Transverse colon (tissue), 4 donors: Measurements from ENCODE around the gene TOB2. TPM values are rescaled to one million over a fixed set of nuclear protein-coding genes. Genes with fewer than 3 reads are reported as not detected.

Source experiments
- DNase-seq: peaks from one replicate; pipeline ENCODE4 v3.0.0-alpha.2; 2019
- H3K27ac ChIP-seq, 4 donors: fragments of 200-600 bp; sonication (generic); 2 replicates each; pipeline ENCODE4 v1.5.1; 2016 to 2018; ENCODE audit warnings: inconsistent platforms in 4 of 4
- H3K27me3 ChIP-seq: fragments of 200-600 bp; sonication (generic); 2 replicates; pipeline ENCODE4 v1.5.1; 2017; ENCODE audit warnings: inconsistent platforms
- H3K36me3 ChIP-seq, 4 donors: fragments of 200-600 bp; sonication (generic); 2 replicates each; pipeline ENCODE4 v1.5.1; 2017 to 2019; ENCODE audit warnings: inconsistent platforms in 4 of 4
- H3K4me1 ChIP-seq, 4 donors: fragments of 200-600 bp; sonication (generic); 2 replicates each; pipeline ENCODE4 v1.5.1; 2017 to 2020; ENCODE audit warnings: inconsistent platforms in 4 of 4
- H3K4me3 ChIP-seq, 4 donors: fragments of 200-600 bp; sonication (generic); 1 replicate in 1 of 4; 2 replicates in 3 of 4; pipeline versions ENCODE4 v1.5.1 to v1.6.1; 2017 to 2019; ENCODE audit warnings: inconsistent platforms in 4 of 4
- H3K9me3 ChIP-seq, 2 donors: fragments of 200-600 bp; sonication (generic); 2 replicates each; pipeline ENCODE4 v1.5.1; 2017 to 2019; ENCODE audit warnings: inconsistent platforms in 2 of 2
- EP300 ChIP-seq: sonication (generic); formaldehyde crosslinking; IDR thresholded peaks from one replicate; pipeline ENCODE4 v1.6.1; 2017; ENCODE audit warnings: antibody characterized with exemption, low read depth
- POLR2A ChIP-seq: fragments of 450-650 bp; IDR thresholded peaks from one replicate; pipeline ENCODE4 v1.6.1; 2016; ENCODE audit warnings: antibody characterized with exemption, mild to moderate bottlenecking, moderate library complexity
- POLR2AphosphoS5 ChIP-seq, 3 donors: sonication (generic); formaldehyde crosslinking; IDR thresholded peaks; one replicate each; pipeline ENCODE4 v1.6.1; 2016; ENCODE audit warnings: antibody characterized with exemption in 3 of 3
- WGBS, 2 donors: methylation state at CpG; one replicate each; pipeline ENCODE4 v1.1.5; 2018; ENCODE audit warnings: low coverage in 1 of 2; 5-methylcytosine and 5-hydroxymethylcytosine counted together
- in situ Hi-C, 4 donors: fragments of 200-750 bp; cut with MboI; loops; one replicate each; pipeline versions ENCODE4 v1.15.0 to v1.15.1; 2017; ENCODE audit warnings: low sequenced_read_pairs in 3 of 4, low pct_ligation_motif_present in 1 of 4, low pct_unique_long_range_greater_than_20kb in 1 of 4
- intact Hi-C: fragments of 100-400 bp; cut with DNase I; formaldehyde crosslinking; loops from one replicate; pipeline ENCODE4 v1.15.1; 2023; ENCODE audit warnings: low total_unique reads
- total RNA-seq, 4 donors: library from RNA; depleted of rRNA; stranded (reverse); fragments of >200 nt; gene quantifications; one replicate each; pipeline ENCODE4 v1.1.0, GENCODE V29; 2016
- TF ChIP-seq, protein P1 (sequence below), 5 experiments: fragments of 200-600 bp in 3 of 5; fragments of 450-650 bp in 2 of 5; sonication (generic) in 3 of 5; IDR thresholded peaks; 1 replicate in 2 of 5; 2 replicates in 3 of 5; pipeline ENCODE4 v1.5.1; 2016 to 2017; ENCODE audit warnings: antibody characterized with exemption in 5 of 5, inconsistent platforms in 3 of 5, mild to moderate bottlenecking in 2 of 5, moderate library complexity in 1 of 5

TOB2 gene
- total RNA-seq, 4 donors from 2014 or later, result 22.7 to 64.0 (median 49.7) TPM

DNA sequence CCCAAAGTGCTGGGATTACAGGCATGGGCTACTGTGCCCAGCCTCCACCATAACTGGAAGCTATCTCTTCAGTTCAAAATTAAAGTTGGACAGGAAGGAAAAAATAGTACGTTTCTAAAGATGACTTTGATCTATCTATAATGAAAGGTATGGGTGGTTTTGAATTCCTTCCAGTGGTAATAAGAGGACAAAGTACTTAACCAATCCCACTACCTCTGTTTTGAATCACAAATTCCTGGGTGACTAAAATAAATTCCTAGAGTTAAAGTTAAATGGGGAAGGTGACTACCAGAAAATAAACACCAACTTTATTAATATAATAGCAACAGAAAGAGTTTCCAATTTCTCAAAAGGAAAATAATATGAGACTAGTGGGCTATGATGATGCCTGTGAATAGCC, 12.8 kb upstream of the TOB2 start:
- Histone ChIP-seq H3K4me3 (no peak overlapping the region), H3K4me1 (no peaks in the 10 kb centered on the region), H3K36me3 (peaks cover 0 to 52% (median 24%) of the 10 kb centered on the region in 4 donors), H3K9me3 (no peaks in the 10 kb centered on the region), H3K27ac (no peak overlapping the region), H3K27me3 (no peaks in the 10 kb centered on the region)
- intact Hi-C loops, result no loop called here
- DNase-seq, result no peak
- WGBS, 2 donors, result 22 to 32% methylated on average over 1 of the region's 1 CpG
- in situ Hi-C loops, result no loop called here
- TF ChIP-seq EP300 (no peak), POLR2A (no peak)
- TF ChIP-seq, protein P1, sequence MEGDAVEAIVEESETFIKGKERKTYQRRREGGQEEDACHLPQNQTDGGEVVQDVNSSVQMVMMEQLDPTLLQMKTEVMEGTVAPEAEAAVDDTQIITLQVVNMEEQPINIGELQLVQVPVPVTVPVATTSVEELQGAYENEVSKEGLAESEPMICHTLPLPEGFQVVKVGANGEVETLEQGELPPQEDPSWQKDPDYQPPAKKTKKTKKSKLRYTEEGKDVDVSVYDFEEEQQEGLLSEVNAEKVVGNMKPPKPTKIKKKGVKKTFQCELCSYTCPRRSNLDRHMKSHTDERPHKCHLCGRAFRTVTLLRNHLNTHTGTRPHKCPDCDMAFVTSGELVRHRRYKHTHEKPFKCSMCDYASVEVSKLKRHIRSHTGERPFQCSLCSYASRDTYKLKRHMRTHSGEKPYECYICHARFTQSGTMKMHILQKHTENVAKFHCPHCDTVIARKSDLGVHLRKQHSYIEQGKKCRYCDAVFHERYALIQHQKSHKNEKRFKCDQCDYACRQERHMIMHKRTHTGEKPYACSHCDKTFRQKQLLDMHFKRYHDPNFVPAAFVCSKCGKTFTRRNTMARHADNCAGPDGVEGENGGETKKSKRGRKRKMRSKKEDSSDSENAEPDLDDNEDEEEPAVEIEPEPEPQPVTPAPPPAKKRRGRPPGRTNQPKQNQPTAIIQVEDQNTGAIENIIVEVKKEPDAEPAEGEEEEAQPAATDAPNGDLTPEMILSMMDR (IDR thresholded peaks at IDR 0.05), result no peak

DNA sequence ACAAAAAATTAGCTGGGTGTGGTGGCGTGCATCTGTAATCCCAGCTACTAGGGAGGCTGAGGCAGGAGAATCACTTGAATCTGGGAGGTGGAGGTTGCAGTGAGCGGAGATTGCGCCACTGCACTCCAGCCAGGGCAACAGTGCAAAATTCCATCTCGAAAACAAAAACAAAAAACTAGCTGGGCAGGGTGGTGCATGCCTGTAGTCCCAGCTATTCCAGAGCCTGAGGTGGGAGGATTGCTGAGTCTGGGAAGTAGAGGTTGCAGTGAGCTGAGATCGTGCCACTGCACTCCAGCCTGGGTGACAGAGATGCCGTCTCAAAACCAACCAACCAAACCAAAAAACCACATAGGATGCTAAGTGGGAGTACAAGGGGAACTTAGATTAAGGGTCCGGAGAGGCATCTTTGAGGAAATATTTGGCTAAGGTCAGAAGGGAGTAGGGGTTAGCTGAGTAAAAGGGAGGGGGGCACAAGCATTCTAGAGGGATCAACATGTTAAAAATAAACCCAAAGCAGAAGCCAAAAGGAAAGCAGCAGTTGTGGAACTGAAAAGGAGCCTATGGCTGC, 11.6 kb upstream of the TOB2 start:
- Histone ChIP-seq H3K36me3 (peaks cover 0 to 44% (median 20%) of the 10 kb centered on the region in 4 donors), H3K4me1 (no peaks in the 10 kb centered on the region), H3K9me3 (no peaks in the 10 kb centered on the region), H3K4me3 (no peak overlapping the region), H3K27ac (peak overlapping the region in 1 of 4 donors; percentile 7), H3K27me3 (no peaks in the 10 kb centered on the region)
- in situ Hi-C loops, result no loop called here
- DNase-seq, result no peak
- intact Hi-C loops, result no loop called here
- TF ChIP-seq POLR2A (no peak), EP300 (no peak), POLR2AphosphoS5 (IDR thresholded peaks at IDR 0.05) (no peak)
- TF ChIP-seq, protein P1 (IDR thresholded peaks at IDR 0.05), result no peak
- 79 to 83% methylated on average over 4 to 7 of the region's 7 CpGs for WGBS, 2 donors

DNA sequence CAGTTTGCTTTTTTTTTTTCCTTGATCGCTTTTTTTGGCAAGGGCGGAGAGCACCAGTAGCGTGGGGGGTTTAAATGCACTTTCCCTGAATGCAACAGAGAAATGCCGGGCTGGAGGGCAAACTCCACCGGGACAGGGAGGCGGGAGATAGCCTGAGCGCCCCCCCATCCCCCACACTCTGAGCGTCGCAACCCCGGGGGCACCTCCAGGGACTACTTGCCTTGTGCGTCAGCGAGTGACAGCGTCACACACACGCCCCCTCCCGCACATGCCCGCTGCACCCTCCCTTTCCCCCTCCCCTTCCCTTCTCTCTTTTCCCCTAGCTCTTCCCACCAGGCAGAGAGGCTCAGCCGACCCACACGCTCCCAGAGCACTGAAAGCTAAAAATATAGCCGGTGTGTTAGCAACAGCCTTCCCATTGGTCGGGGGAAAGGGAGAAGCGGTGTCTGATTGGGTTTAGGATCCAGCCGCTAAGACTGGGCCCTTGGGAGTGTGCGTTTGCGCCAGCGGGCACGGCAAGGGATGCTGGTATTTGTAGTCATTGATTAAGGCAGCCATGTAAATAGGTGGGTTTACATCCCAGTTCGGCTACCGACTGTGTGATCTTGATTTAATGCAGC, 1.7 kb upstream of the TOB2 start:
- WGBS, 2 donors, result 1% methylated on average over 28 of the region's 28 CpGs; no CpG with 5 or more reads in 1 of the 2 donors
- H3K4me1 ChIP-seq, result peaks cover 3 to 10% (median 8%) of the 10 kb centered on the region in 4 donors
- H3K4me3 ChIP-seq, result peak overlapping the region; percentile 77 to 97 (median 87)
- peak; percentile 95 for DNase-seq
- H3K27me3 ChIP-seq, result no peaks in the 10 kb centered on the region
- H3K36me3 ChIP-seq, result no peaks in the 10 kb centered on the region
- H3K9me3 ChIP-seq, result no peaks in the 10 kb centered on the region
- H3K27ac ChIP-seq, result peak overlapping the region; percentile 100
- TF ChIP-seq, protein P1 (IDR thresholded peaks at IDR 0.05), result no peak
- TF ChIP-seq POLR2A, result peak; percentile 89
- TF ChIP-seq EP300, result peak; percentile 81
- peak; percentile 92 to 96 (median 96) for TF ChIP-seq POLR2AphosphoS5 (IDR thresholded peaks at IDR 0.05)
- in situ Hi-C loops (no loop called here), intact Hi-C loops (no loop called here)

DNA sequence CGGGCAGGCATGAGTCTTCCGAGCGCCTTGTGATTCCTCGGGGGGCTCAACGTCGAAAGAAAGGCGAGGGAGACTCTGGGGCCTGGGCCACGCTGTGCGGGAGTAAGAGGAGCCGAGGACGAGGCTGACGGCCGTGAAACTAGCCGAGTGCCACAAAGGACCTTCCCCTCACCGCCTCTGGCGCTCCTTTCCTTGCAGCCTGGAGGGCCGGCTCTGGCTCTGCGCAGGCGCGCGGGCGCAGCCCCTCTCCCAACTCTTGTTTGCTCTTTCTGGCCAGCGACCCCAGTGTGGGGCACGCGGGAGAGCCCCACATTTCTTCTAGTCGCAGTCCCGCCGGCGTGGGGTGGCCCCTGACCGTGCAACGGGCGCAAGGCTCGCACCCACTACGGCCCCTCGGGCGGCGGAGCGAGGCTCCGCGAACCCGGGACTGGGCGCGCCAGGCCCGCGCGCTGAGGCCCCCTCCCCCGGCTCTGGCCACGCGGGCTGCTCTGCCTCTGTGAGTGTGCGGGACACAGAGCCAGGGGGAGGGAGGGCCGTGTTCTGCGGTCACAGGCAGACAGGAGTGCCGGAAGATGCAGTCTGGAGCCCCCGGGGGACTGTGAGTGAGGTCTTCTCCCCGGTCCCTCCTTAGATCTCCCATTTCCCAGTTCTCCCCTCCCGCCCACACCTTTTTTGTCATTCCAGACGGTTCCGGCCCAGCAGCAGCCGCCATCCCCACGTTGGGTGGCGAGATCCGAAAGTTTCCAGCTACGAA, 1.0 kb upstream of the TOB2 start:
- peak; percentile 6 to 65 (median 64) for TF ChIP-seq POLR2AphosphoS5 (IDR thresholded peaks at IDR 0.05)
- TF ChIP-seq, protein P1 (IDR thresholded peaks at IDR 0.05), result no peak
- H3K27ac ChIP-seq, result peak overlapping the region; percentile 100
- in situ Hi-C loops (no loop called here), intact Hi-C loops (no loop called here)
- H3K27me3 ChIP-seq, result no peaks in the 10 kb centered on the region
- 0% methylated on average over 42 of the region's 63 CpGs; no CpG with 5 or more reads in 1 of the 2 donors for WGBS, 2 donors
- H3K4me3 ChIP-seq, result peak overlapping the region; percentile 77 to 97 (median 87)
- H3K4me1 ChIP-seq, result peaks cover 10 to 17% (median 15%) of the 10 kb centered on the region in 4 donors
- peak; percentile 69 for DNase-seq
- no peaks in the 10 kb centered on the region for H3K9me3 ChIP-seq
- peaks cover 0 to 5% (median 0%) of the 10 kb centered on the region in 4 donors for H3K36me3 ChIP-seq
